Neutrophil (primary cell): ENCODE measurements around the gene TRDMT1.
A peak's percentile ranks its signal among the peaks of the same experiment; 100 is the strongest.

ENCODE experiments used
- H3K27ac ChIP-seq: fragments of 200-600 bp; sonication (generic); 2 replicates; pipeline ENCODE4 v1.5.1; 2016; ENCODE audit warnings: mild to moderate bottlenecking, moderate library complexity
- H3K27me3 ChIP-seq: fragments of 200-600 bp; sonication (generic); 2 replicates; pipeline ENCODE4 v1.6.0; 2016; ENCODE audit warnings: mild to moderate bottlenecking
- H3K36me3 ChIP-seq: fragments of 200-600 bp; sonication (generic); 2 replicates; pipeline ENCODE4 v1.5.1; 2017
- H3K4me1 ChIP-seq, 2 experiments: fragments of 200-600 bp in 1 of 2; sonication (generic) in 1 of 2; 1 replicate in 1 of 2; 2 replicates in 1 of 2; pipeline versions ENCODE4 v1.5.1 to v1.6.1; 2013 to 2016; ENCODE audit warnings: low read depth in 1 of 2, low read length in 1 of 2, mild to moderate bottlenecking in 1 of 2, moderate library complexity in 1 of 2; ENCODE audit not compliant: control insufficient read depth in 1 of 2, insufficient read depth in 1 of 2
- H3K4me3 ChIP-seq, 2 experiments: fragments of 200-600 bp in 1 of 2; sonication (generic) in 1 of 2; 1 replicate in 1 of 2; 2 replicates in 1 of 2; pipeline ENCODE4 v1.5.1; 2013 to 2016; ENCODE audit warnings: low read depth in 1 of 2, low read length in 1 of 2, mild to moderate bottlenecking in 1 of 2, moderate library complexity in 1 of 2
- H3K9me3 ChIP-seq: fragments of 200-600 bp; sonication (generic); 2 replicates; pipeline ENCODE4 v1.5.1; 2016
- CTCF ChIP-seq: fragments of 200-600 bp; sonication (generic); IDR thresholded peaks from 2 replicates; pipeline ENCODE4 v1.5.1; 2016; ENCODE audit warnings: antibody characterized with exemption

TRDMT1 gene

DNA sequence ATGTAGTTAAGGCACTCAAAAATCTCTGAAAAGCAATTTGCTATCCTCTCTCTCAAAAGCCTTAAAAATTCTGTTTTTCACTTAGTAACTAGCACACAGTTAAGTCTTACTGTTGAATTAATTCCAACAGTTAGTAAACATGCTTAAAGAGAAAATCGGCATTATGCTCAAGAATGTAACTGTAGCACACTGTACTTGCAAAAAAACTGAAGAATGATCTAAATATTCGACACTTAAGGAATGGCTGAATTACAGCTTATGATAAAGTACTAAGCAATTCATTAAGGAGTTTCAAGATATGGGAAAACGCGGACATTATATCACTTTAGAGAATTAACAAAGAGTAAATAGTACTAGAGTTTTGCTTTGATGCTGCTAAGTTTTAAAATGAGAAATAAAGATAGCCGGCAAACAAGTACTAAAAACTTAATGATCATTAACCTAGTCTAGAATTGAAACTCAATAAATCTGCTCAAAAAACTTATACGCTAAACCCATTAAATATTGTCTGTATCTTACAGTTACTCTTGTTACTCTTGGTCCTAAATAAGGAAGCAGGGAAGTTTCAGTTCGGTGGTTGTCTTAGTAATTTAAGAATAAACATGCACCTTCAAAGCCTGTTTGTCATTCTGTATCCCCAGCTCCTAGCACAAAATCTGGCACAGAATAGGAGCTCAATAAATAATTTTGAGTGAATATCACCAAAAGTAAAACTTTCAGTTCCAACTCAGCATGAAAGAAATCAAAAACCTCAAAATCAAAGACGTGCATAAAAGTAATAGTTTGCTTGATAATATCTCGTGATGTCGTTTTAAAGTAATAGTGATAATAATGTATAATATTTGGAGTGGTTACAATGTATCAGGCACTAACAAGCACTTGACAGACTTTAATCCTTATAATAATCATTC lies 1.2 kb downstream of the TRDMT1 start:
- peak overlapping the region; percentile 85 for H3K27ac ChIP-seq
- H3K4me1 ChIP-seq: peaks cover 14 to 16% of the 10 kb centered on the region in 2 experiments
- no peaks in the 10 kb centered on the region for H3K9me3 ChIP-seq
- no peaks in the 10 kb centered on the region for H3K36me3 ChIP-seq
- no peak for TF ChIP-seq CTCF
- no peaks in the 10 kb centered on the region for H3K27me3 ChIP-seq
- peak overlapping the region; percentile 83 to 85 for H3K4me3 ChIP-seq

- no peak overlapping the region for H3K4me3 ChIP-seq
- no peak for TF ChIP-seq CTCF
- no peaks in the 10 kb centered on the region for H3K9me3 ChIP-seq
- H3K4me1 ChIP-seq: peaks cover 14 to 16% of the 10 kb centered on the region in 2 experiments
- H3K27ac ChIP-seq: no peak overlapping the region
- no peaks in the 10 kb centered on the region for H3K27me3 ChIP-seq
- no peaks in the 10 kb centered on the region for H3K36me3 ChIP-seq
Measured at GRCh38 chr10:17199351-17199804, 2.1 kb downstream of the TRDMT1 start.

- Histone ChIP-seq H3K4me3 (no peak overlapping the region), H3K27me3 (no peaks in the 10 kb centered on the region), H3K36me3 (no peaks in the 10 kb centered on the region), H3K4me1 (peaks cover 13 to 14% of the 10 kb centered on the region in 2 experiments), H3K9me3 (no peaks in the 10 kb centered on the region), H3K27ac (no peak overlapping the region)
- TF ChIP-seq CTCF: no peak
Measured at GRCh38 chr10:17196573-17196972, 4.9 kb downstream of the TRDMT1 start.

GRCh38 chr10:17196045-17196444 lies 5.4 kb downstream of the TRDMT1 start:
- no peak overlapping the region for H3K27ac ChIP-seq
- no peak for TF ChIP-seq CTCF
- no peaks in the 10 kb centered on the region for H3K9me3 ChIP-seq
- H3K27me3 ChIP-seq: no peaks in the 10 kb centered on the region
- H3K4me3 ChIP-seq: no peak overlapping the region
- H3K4me1 ChIP-seq: peaks cover 12% of the 10 kb centered on the region in 2 experiments
- H3K36me3 ChIP-seq: no peaks in the 10 kb centered on the region

DNA sequence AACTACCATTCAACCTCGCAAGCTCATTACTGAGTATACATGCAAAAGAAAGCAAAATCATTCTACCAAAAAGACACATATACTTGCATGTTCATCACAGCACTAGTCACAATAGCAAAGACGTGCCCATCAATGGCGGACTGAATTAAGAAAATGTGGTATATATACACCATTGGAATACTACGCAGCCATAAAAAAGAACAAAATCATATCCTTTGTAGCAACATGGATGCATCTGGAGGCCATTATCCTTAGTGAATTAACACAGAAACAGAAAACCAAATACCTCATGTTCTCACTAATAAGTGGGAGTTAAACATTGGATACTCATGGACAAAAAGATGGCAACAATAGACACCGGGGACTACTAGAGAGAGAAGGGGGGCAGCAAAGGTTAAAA lies 6.4 kb downstream of the TRDMT1 start:
- Histone ChIP-seq H3K27me3 (no peaks in the 10 kb centered on the region), H3K36me3 (no peaks in the 10 kb centered on the region), H3K9me3 (no peaks in the 10 kb centered on the region), H3K4me3 (no peak overlapping the region), H3K4me1 (peaks cover 2 to 3% of the 10 kb centered on the region in 2 experiments), H3K27ac (no peak overlapping the region)
- TF ChIP-seq CTCF: no peak
